ENCODE results near the gene PTGDS. TPM values are rescaled to one million over a fixed set of nuclear protein-coding genes. Genes with fewer than 3 reads are reported as not detected.
A peak's percentile ranks its signal among the peaks of the same experiment; 100 is the strongest.

PTGDS gene
- total RNA-seq, 3 donors from 2014 or later: 46.7 to 72.6 (median 48.2) TPM

DNA sequence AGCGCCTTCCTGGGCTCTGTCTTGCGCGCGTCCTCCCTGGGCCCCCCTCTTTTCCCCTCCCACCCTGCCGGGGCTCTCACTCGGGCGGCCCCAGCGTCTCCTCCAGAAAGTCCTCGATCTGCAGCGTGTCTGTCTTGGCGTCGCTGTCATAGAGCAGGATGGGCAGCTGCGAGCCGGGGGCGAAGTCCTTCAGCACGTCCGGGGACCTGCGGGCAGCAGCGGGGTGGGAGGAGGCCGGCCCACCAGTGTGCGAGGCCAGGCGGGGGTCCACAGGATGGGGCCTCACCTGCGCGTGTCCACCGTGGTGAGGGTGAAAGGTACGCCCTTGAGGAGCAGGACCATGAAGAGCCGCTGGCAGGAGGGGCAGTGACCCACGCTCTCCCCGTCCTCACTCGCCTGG lies 18.1 kb downstream of the PTGDS start:
- no peak for DNase-seq (ENCODE audit: low spot score in 2 of 2)
- H3K4me3 ChIP-seq: peak overlapping the region in 1 of 3 donors; percentile 62
- intact Hi-C loops (cut with DNase I; ENCODE audit: low total_unique reads): no loop called here
- no peaks in the 10 kb centered on the region for H3K36me3 ChIP-seq
- peaks cover 7 to 27% of the 10 kb centered on the region in 2 donors for H3K4me1 ChIP-seq
- no peak for TF ChIP-seq POLR2AphosphoS5 (IDR thresholded peaks at IDR 0.05)
- no peak for TF ChIP-seq CTCF (IDR thresholded peaks at IDR 0.05)
- no peak for TF ChIP-seq POLR2A (IDR thresholded peaks at IDR 0.05)
- no peak overlapping the region for H3K27ac ChIP-seq
- no peaks in the 10 kb centered on the region for H3K9me3 ChIP-seq
- H3K27me3 ChIP-seq: no peaks in the 10 kb centered on the region

DNA sequence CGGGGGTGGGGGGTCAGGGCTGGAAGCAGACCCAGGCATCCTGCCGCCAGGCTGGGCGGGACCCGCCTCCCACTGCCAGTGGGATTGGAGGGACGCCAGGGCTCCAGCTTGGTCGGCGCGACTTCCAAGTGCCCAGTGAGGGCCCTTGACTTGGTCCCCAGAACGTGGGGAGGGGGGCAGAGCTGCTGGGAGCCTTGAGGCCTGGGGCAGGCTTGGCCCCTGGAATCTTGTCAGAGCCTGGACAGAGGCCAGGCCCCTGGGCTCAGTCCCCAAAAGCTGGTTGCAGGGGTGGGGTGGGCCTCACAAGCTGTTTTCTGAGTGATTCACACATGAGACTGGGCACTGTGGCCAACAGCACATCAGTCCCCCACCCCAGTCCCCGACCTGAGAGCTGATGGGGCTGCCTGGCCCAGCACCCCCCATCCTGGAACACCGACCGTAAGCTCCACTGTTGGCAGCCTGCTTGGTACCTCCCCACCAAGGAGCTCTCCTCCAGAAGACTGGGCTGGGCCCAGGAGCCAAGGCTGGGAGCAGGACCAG lies 18.5 kb downstream of the PTGDS start:
- DNase-seq (ENCODE audit: low spot score in 2 of 2): no peak
- Histone ChIP-seq H3K4me3 (peak overlapping the region; percentile 0 to 62 (median 47)), H3K27me3 (no peaks in the 10 kb centered on the region), H3K27ac (peak overlapping the region; percentile 29 to 35), H3K36me3 (no peaks in the 10 kb centered on the region), H3K9me3 (no peaks in the 10 kb centered on the region), H3K4me1 (peaks cover 7 to 27% of the 10 kb centered on the region in 2 donors)
- no peak for TF ChIP-seq CTCF (IDR thresholded peaks at IDR 0.05)
- TF ChIP-seq POLR2A (IDR thresholded peaks at IDR 0.05): no peak
- no peak for TF ChIP-seq POLR2AphosphoS5 (IDR thresholded peaks at IDR 0.05)
- intact Hi-C loops (cut with DNase I; ENCODE audit: low total_unique reads): no loop called here

DNA sequence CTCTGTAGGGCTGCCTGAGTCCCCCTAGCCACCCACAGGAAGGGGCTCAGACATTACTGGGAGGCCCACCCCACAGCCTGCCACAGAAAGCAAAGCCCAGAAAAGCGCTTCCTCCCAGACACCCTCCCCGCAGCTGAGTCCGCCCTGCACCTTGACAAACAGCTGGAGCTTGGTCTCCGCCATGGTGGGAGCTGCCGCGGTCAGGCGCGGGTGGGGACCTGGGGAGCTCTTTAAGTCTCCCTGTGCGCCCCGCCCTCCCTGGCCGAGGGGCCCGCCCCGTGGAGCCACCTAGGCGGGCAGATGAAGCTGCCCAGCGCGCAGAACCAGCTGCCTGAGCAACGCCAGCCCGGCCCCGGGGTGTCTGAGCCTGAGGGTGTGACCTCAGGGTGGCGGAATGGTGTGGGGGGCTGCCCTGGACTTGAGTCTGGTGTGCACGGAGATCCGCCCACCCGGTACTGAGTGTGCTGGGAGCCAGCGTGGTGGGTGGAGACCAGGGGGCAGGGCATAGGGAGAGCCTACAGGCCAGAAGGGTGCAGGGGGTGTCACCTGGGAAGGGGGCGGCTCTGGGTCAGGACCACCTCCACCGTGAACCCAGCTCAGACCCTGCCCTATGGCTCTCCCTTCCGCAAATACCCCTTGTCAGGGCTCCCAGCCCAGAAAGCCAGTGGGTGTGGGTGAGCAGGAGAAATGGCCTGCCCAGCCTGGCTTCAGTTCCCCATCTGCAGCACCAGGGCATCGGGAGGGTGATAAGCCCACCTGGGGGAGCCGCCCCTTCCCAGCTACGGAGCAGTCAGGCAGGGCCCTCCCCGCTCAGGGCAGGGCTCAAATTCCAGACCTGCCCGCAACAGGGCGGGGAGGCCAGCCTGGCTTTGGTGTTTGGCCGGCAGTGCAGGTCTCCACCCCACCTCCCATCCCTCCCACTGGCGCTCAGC lies 19.3 kb downstream of the PTGDS start, which contains the start of gene CLIC3:
TSS of gene CLIC3 (minus strand) at position 208 of the 932 bp plus-strand sequence. CDS start at position 183, 25 bp downstream.
- peak within 1 kb of the TSS; percentile 29 to 35 for H3K27ac ChIP-seq
- no peaks in the 10 kb centered on the region for H3K36me3 ChIP-seq
- no peak for TF ChIP-seq CTCF (IDR thresholded peaks at IDR 0.05)
- no peak for TF ChIP-seq POLR2AphosphoS5 (IDR thresholded peaks at IDR 0.05)
- no peak for TF ChIP-seq POLR2A (IDR thresholded peaks at IDR 0.05)
- no peaks in the 10 kb centered on the region for H3K9me3 ChIP-seq
- peak in 1 of 2 donors; percentile 37 for DNase-seq (ENCODE audit: low spot score in 2 of 2)
- H3K4me1 ChIP-seq: peaks cover 7 to 27% of the 10 kb centered on the region in 2 donors
- H3K4me3 ChIP-seq: peak within 1 kb of the TSS; percentile 0 to 62 (median 47)
- intact Hi-C loops (cut with DNase I; ENCODE audit: low total_unique reads): no loop called here
- no peaks in the 10 kb centered on the region for H3K27me3 ChIP-seq

DNA sequence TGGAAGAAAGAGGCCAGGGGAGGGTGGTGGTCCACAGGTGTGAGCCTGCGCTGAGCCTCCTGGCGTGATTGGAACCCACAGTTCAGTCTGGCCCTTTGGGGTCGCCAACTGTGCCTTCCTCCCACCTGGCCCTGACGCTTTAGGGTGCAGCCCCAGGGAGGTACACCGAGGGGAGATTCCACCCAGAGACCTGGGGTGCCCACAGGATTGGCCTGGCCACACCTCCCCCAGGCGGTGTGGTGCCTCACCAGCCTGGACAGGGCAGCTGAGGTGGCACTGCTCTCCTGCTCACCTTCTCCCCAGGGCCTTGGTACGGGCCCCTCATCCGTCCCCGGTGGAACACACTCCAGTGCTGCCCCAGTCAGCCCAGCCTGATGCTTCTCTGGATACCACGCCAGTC lies 20.1 kb downstream of the PTGDS start:
- Histone ChIP-seq H3K27ac (peak overlapping the region; percentile 8 to 25), H3K9me3 (no peaks in the 10 kb centered on the region), H3K4me3 (peak overlapping the region in 2 of 3 donors; percentile 47 to 62), H3K4me1 (peaks cover 7 to 27% of the 10 kb centered on the region in 2 donors), H3K27me3 (no peaks in the 10 kb centered on the region), H3K36me3 (no peaks in the 10 kb centered on the region)
- TF ChIP-seq CTCF (IDR thresholded peaks at IDR 0.05) (no peak), POLR2A (IDR thresholded peaks at IDR 0.05) (no peak), POLR2AphosphoS5 (IDR thresholded peaks at IDR 0.05) (no peak)
- no peak for DNase-seq (ENCODE audit: low spot score in 2 of 2)
- intact Hi-C loops (cut with DNase I; ENCODE audit: low total_unique reads): no loop called here

DNA sequence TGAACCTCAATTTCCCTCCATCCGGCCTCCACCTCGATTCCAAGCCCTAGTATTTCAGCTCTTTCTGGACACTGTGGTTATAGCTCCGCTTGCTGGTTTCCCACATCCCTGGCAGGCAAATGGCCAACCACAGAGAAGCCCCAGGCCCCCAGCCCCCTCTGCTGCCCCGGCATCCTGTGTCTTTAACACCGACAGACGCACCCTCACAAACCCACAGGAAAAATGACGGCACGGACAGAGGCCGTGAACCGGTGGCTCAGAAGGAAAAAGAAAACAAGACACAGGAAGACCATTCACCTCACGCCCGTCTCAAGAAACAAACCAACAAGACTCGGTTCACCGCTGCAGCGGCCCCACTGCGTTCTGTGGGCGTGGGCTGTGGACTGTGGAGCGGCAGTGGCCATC lies 20.5 kb downstream of the PTGDS start:
- intact Hi-C loops (cut with DNase I; ENCODE audit: low total_unique reads): no loop called here
- Histone ChIP-seq H3K4me1 (peaks cover 7 to 25% of the 10 kb centered on the region in 2 donors), H3K36me3 (no peaks in the 10 kb centered on the region), H3K4me3 (no peak overlapping the region), H3K27me3 (no peaks in the 10 kb centered on the region), H3K27ac (no peak overlapping the region), H3K9me3 (no peaks in the 10 kb centered on the region)
- no peak for DNase-seq (ENCODE audit: low spot score in 2 of 2)
- TF ChIP-seq POLR2AphosphoS5 (IDR thresholded peaks at IDR 0.05) (no peak), CTCF (IDR thresholded peaks at IDR 0.05) (no peak), POLR2A (IDR thresholded peaks at IDR 0.05) (no peak)

Measured in breast epithelium (tissue), 4 donors.